Stomach (tissue), 4 donors: ENCODE data around the gene OSBPL9.

ENCODE experiments used
- EP300 ChIP-seq: sonication (generic); formaldehyde crosslinking; IDR thresholded peaks from one replicate; pipeline ENCODE4 v1.6.1; 2017; ENCODE audit warnings: antibody characterized with exemption
- POLR2A ChIP-seq, 4 donors: fragments of 450-650 bp; IDR thresholded peaks; one replicate each; pipeline ENCODE4 v1.6.1; 2016; ENCODE audit warnings: antibody characterized with exemption in 4 of 4, control low read depth in 2 of 4, mild to moderate bottlenecking in 1 of 4, moderate library complexity in 1 of 4
- TF ChIP-seq, protein P1 (sequence below), 7 experiments: fragments of 450-650 bp in 4 of 7; fragments of 200-600 bp in 3 of 7; sonication (generic) in 3 of 7; IDR thresholded peaks; one replicate each; pipeline ENCODE4 v1.5.1; 2016 to 2019; ENCODE audit warnings: antibody characterized with exemption in 7 of 7, control low read depth in 2 of 7, mild to moderate bottlenecking in 1 of 7

DNA sequence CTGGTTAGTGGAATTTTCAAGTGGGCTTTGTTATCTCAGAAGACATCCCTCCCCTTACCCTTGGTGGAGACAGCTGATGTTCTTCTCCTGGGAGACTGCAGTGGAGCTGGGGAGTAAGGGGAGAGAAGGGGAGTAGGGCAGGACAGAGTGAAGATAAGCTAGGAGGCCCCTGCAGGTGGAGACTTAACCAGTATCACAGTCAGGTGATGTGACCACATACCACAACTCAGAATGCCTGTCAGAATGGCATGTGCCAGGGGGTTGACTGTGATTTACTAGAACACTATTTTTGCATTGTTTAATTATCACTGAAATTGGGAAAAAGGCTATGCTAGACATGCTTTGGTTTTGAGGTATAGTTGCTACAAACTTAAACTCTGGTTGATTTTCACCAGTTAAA, 137.1 kb downstream of the OSBPL9 start:
- TF ChIP-seq, protein P1, sequence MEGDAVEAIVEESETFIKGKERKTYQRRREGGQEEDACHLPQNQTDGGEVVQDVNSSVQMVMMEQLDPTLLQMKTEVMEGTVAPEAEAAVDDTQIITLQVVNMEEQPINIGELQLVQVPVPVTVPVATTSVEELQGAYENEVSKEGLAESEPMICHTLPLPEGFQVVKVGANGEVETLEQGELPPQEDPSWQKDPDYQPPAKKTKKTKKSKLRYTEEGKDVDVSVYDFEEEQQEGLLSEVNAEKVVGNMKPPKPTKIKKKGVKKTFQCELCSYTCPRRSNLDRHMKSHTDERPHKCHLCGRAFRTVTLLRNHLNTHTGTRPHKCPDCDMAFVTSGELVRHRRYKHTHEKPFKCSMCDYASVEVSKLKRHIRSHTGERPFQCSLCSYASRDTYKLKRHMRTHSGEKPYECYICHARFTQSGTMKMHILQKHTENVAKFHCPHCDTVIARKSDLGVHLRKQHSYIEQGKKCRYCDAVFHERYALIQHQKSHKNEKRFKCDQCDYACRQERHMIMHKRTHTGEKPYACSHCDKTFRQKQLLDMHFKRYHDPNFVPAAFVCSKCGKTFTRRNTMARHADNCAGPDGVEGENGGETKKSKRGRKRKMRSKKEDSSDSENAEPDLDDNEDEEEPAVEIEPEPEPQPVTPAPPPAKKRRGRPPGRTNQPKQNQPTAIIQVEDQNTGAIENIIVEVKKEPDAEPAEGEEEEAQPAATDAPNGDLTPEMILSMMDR (IDR thresholded peaks at IDR 0.05) = no peak
- TF ChIP-seq EP300 (no peak), POLR2A (IDR thresholded peaks at IDR 0.05) (no peak)
